ENCODE results near the gene ZMIZ1.

DNA sequence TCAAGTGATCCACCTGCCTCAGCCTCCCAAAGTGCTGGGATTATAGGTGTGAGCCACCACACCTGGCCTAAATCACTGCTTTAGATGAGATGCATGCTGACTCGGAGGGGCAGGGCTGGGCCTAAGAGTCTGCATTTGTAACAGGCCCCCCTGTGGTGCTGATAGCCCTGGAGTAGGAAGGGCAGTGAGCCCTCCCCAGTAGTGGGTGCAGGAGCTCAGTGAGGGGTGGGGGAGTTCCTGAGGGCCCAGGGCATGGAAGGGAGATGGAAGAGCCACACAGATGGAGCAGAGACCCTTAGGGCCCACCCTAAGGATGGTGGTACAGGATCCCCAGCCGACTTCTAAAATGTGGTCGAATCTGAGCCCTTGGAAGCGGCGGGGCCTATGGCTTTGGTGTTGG, 146.8 kb downstream of the ZMIZ1 start:
- TF ChIP-seq, protein P1, sequence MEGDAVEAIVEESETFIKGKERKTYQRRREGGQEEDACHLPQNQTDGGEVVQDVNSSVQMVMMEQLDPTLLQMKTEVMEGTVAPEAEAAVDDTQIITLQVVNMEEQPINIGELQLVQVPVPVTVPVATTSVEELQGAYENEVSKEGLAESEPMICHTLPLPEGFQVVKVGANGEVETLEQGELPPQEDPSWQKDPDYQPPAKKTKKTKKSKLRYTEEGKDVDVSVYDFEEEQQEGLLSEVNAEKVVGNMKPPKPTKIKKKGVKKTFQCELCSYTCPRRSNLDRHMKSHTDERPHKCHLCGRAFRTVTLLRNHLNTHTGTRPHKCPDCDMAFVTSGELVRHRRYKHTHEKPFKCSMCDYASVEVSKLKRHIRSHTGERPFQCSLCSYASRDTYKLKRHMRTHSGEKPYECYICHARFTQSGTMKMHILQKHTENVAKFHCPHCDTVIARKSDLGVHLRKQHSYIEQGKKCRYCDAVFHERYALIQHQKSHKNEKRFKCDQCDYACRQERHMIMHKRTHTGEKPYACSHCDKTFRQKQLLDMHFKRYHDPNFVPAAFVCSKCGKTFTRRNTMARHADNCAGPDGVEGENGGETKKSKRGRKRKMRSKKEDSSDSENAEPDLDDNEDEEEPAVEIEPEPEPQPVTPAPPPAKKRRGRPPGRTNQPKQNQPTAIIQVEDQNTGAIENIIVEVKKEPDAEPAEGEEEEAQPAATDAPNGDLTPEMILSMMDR (IDR thresholded peaks at IDR 0.05): no peak
- TF ChIP-seq, protein P2, sequence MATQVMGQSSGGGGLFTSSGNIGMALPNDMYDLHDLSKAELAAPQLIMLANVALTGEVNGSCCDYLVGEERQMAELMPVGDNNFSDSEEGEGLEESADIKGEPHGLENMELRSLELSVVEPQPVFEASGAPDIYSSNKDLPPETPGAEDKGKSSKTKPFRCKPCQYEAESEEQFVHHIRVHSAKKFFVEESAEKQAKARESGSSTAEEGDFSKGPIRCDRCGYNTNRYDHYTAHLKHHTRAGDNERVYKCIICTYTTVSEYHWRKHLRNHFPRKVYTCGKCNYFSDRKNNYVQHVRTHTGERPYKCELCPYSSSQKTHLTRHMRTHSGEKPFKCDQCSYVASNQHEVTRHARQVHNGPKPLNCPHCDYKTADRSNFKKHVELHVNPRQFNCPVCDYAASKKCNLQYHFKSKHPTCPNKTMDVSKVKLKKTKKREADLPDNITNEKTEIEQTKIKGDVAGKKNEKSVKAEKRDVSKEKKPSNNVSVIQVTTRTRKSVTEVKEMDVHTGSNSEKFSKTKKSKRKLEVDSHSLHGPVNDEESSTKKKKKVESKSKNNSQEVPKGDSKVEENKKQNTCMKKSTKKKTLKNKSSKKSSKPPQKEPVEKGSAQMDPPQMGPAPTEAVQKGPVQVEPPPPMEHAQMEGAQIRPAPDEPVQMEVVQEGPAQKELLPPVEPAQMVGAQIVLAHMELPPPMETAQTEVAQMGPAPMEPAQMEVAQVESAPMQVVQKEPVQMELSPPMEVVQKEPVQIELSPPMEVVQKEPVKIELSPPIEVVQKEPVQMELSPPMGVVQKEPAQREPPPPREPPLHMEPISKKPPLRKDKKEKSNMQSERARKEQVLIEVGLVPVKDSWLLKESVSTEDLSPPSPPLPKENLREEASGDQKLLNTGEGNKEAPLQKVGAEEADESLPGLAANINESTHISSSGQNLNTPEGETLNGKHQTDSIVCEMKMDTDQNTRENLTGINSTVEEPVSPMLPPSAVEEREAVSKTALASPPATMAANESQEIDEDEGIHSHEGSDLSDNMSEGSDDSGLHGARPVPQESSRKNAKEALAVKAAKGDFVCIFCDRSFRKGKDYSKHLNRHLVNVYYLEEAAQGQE (IDR thresholded peaks at IDR 0.05; ENCODE audit: insufficient read depth in 1 of 2, low read depth in 2 of 2, low read length in 1 of 2): no peak
